Hepatocyte (in vitro differentiated cells): ENCODE results near the gene KLC4. TPM values are rescaled to one million over a fixed set of nuclear protein-coding genes. Genes with fewer than 3 reads are reported as not detected.

Experiments
- DNase-seq: peaks from one replicate; pipeline ENCODE4 v3.0.0-alpha.2; 2016; ENCODE audit warnings: low spot score
- H2AFZ ChIP-seq: fragments of 200-600 bp; sonication (generic); 2 replicates; pipeline ENCODE4 v1.6.0; 2016; ENCODE audit warnings: antibody characterized with exemption, mild to moderate bottlenecking
- H3K27ac ChIP-seq: fragments of 200-600 bp; sonication (generic); 2 replicates; pipeline ENCODE4 v1.5.1; 2016; ENCODE audit warnings: mild to moderate bottlenecking
- H3K27me3 ChIP-seq: fragments of 200-600 bp; sonication (generic); 2 replicates; pipeline ENCODE4 v1.6.1; 2016
- H3K36me3 ChIP-seq: fragments of 200-600 bp; sonication (generic); replicated peaks from 2 replicates; pipeline ENCODE4 v1.5.1; 2016; ENCODE audit warnings: low read depth; ENCODE audit not compliant: insufficient read depth
- H3K4me1 ChIP-seq: fragments of 200-600 bp; sonication (generic); 2 replicates; pipeline ENCODE4 v1.5.1; 2016; ENCODE audit warnings: mild to moderate bottlenecking, moderate library complexity; ENCODE audit not compliant: insufficient read depth
- H3K4me2 ChIP-seq: fragments of 200-600 bp; sonication (generic); 2 replicates; pipeline ENCODE4 v1.6.0; 2016
- H3K4me3 ChIP-seq: fragments of 200-600 bp; sonication (generic); 2 replicates; pipeline ENCODE4 v1.5.1; 2016; ENCODE audit warnings: mild to moderate bottlenecking
- H3K79me2 ChIP-seq: fragments of 200-600 bp; sonication (generic); 2 replicates; pipeline ENCODE4 v1.6.0; 2017; ENCODE audit warnings: mild to moderate bottlenecking
- H3K9me2 ChIP-seq: fragments of 200-600 bp; sonication (generic); replicated peaks from 2 replicates; pipeline ENCODE4 v1.6.0; 2017; ENCODE audit warnings: mild to moderate bottlenecking; ENCODE audit not compliant: insufficient read depth
- H3K9me3 ChIP-seq: fragments of 200-600 bp; sonication (generic); 2 replicates; pipeline ENCODE4 v1.5.1; 2016; ENCODE audit warnings: low read depth, mild to moderate bottlenecking
- H4K20me1 ChIP-seq: fragments of 200-600 bp; sonication (generic); 2 replicates; pipeline ENCODE4 v1.6.0; 2016; ENCODE audit warnings: mild to moderate bottlenecking; ENCODE audit not compliant: insufficient read depth, poor library complexity, severe bottlenecking
- CTCF ChIP-seq: fragments of 200-600 bp; sonication (generic); IDR thresholded peaks from 2 replicates; pipeline ENCODE4 v1.5.1; 2016; ENCODE audit warnings: antibody characterized with exemption, mild to moderate bottlenecking; ENCODE audit not compliant: poor library complexity
- EZH2 ChIP-seq: fragments of 200-600 bp; sonication (generic); IDR thresholded peaks from 2 replicates; pipeline ENCODE4 v1.6.1; 2016; ENCODE audit warnings: antibody characterized with exemption, mild to moderate bottlenecking, borderline replicate concordance
- EZH2phosphoT487 ChIP-seq: fragments of 200-600 bp; sonication (generic); IDR thresholded peaks from one replicate; pipeline ENCODE4 v1.6.1; 2018; ENCODE audit warnings: antibody characterized with exemption, mild to moderate bottlenecking, low read depth, moderate library complexity; ENCODE audit not compliant: unreplicated experiment, severe bottlenecking
- WGBS: methylation state at CpG from one replicate; pipeline ENCODE4 v1.1.6; 2016; ENCODE audit warnings: low lambda C conversion rate; ENCODE audit errors: missing lambda C conversion rate; 5-methylcytosine and 5-hydroxymethylcytosine counted together
- polyA plus RNA-seq: library from polyadenylated mRNA; unstranded; fragments of >200 nt; fragmentation: Nextera tagmentation; extraction: Ambion mirVana; gene quantifications from 2 replicates; pipeline ENCODE4 v1.2.1, GENCODE V29; 2016
- total RNA-seq: library from RNA; depleted of rRNA; stranded (reverse); fragments of >200 nt; gene quantifications from 2 replicates; pipeline ENCODE4 v1.2.3, GENCODE V29; 2014

KLC4 gene
- total and polyA plus RNA-seq, 2 experiments from 2014 or later, result 67.5 to 73.4 TPM

- DNase-seq, result no peak
- Histone ChIP-seq H3K27me3 (no peaks in the 10 kb centered on the region), H3K4me3 (no peak overlapping the region), H3K9me2 (no peaks in the 10 kb centered on the region), H2AFZ (no peak overlapping the region), H3K79me2 (no peaks in the 10 kb centered on the region), H3K27ac (peak overlapping the region; percentile 37), H3K4me2 (no peak overlapping the region), H3K36me3 (no peaks in the 10 kb centered on the region), H3K9me3 (no peaks in the 10 kb centered on the region), H4K20me1 (no peaks in the 10 kb centered on the region), H3K4me1 (no peaks in the 10 kb centered on the region)
- 98% methylated on average over 2 of the region's 2 CpGs for WGBS
- TF ChIP-seq EZH2phosphoT487, result no peak
- no peak for TF ChIP-seq EZH2
- TF ChIP-seq CTCF, result no peak
Observed at GRCh38 chr6:43033496-43034189, 25.8 kb upstream of the KLC4 start.

DNA sequence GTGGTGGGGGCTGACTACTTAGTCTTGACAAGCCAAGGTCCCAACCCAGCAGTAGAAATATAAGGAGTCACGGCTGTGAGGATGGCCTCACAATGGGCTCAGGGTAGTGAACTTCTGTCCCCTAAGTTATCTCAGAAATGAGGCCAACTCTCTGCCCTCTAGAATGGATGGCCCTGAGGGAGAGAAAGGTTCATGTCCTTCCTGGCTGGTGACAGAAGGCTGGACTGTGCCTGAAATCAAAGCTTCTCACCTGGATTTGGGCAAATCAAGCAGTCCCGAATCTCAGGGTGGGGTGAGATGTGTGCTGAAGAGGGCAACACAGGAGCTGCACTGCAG, 25.3 kb upstream of the KLC4 start:
- TF ChIP-seq CTCF (no peak), EZH2 (no peak), EZH2phosphoT487 (no peak)
- Histone ChIP-seq H3K27me3 (no peaks in the 10 kb centered on the region), H2AFZ (no peak overlapping the region), H3K4me2 (no peak overlapping the region), H3K79me2 (no peaks in the 10 kb centered on the region), H3K36me3 (no peaks in the 10 kb centered on the region), H3K9me2 (no peaks in the 10 kb centered on the region), H3K9me3 (no peaks in the 10 kb centered on the region), H3K4me1 (no peaks in the 10 kb centered on the region), H3K4me3 (no peak overlapping the region), H3K27ac (peak overlapping the region; percentile 37), H4K20me1 (no peaks in the 10 kb centered on the region)
- WGBS, result 80% methylated on average over 2 of the region's 2 CpGs
- no peak for DNase-seq

GRCh38 chr6:43035495-43036194, 23.8 kb upstream of the KLC4 start:
- H3K27ac ChIP-seq, result peak overlapping the region; percentile 53
- WGBS, result 88% methylated on average over 4 of the region's 4 CpGs
- H3K4me2 ChIP-seq, result peak overlapping the region; percentile 37
- no peak overlapping the region for H3K4me3 ChIP-seq
- TF ChIP-seq EZH2phosphoT487 (no peak), CTCF (no peak), EZH2 (no peak)
- H4K20me1 ChIP-seq, result no peaks in the 10 kb centered on the region
- DNase-seq, result peak; percentile 38
- H3K36me3 ChIP-seq, result no peaks in the 10 kb centered on the region
- H2AFZ ChIP-seq, result no peak overlapping the region
- H3K27me3 ChIP-seq, result no peaks in the 10 kb centered on the region
- no peaks in the 10 kb centered on the region for H3K9me2 ChIP-seq
- no peaks in the 10 kb centered on the region for H3K9me3 ChIP-seq
- no peaks in the 10 kb centered on the region for H3K4me1 ChIP-seq
- no peaks in the 10 kb centered on the region for H3K79me2 ChIP-seq
